H1 (cell line): ENCODE data around the gene FHIT. TPM values are rescaled to one million over a fixed set of nuclear protein-coding genes. Genes with fewer than 3 reads are reported as not detected.

Experiments
- CTCF ChIA-PET: fragments of 300-600 bp; sonication (Branson Sonifier 250); formaldehyde crosslinking; loops from one replicate; lab custom pipeline; 2021; ENCODE audit not compliant: partially characterized antibody; lab: Charles Lee
- POLR2A ChIA-PET: fragments of 300-600 bp; sonication (Branson Sonifier 250); formaldehyde crosslinking; loops from one replicate; lab custom pipeline; 2021; ENCODE audit warnings: inconsistent platforms; ENCODE audit not compliant: partially characterized antibody; lab: Charles Lee
- DNase-seq, 2 experiments: peaks; one replicate each; pipeline versions ENCODE4 v3.0.0 to v3.0.0-alpha.2; 2010 to 2022; ENCODE audit warnings: low spot score in 2 of 2, low read depth in 1 of 2, mixed read lengths in 1 of 2
- FAIRE-seq: peaks from 2 replicates; lab custom pipeline; 2011; peaks lifted over from hg19 to GRCh38; lab: Jason Lieb, UNC
- H2AFZ ChIP-seq: 2 replicates; pipeline ENCODE4 v1.8.1; 2012; ENCODE audit warnings: low read length, inconsistent platforms
- H2AK5ac ChIP-seq: 2 replicates; pipeline ENCODE4 v1.6.1; 2013; ENCODE audit warnings: low read depth, low read length
- H2BK120ac ChIP-seq: replicated peaks from 2 replicates; pipeline ENCODE3; 2013; ENCODE audit warnings: low read depth, low read length, inconsistent platforms
- H2BK12ac ChIP-seq: 2 replicates; pipeline ENCODE4 v1.6.1; 2013; ENCODE audit warnings: low read depth, low read length
- H2BK15ac ChIP-seq: 2 replicates; pipeline ENCODE4 v1.6.1; 2013; ENCODE audit warnings: low read length
- H2BK20ac ChIP-seq: 2 replicates; pipeline ENCODE4 v1.6.1; 2013; ENCODE audit warnings: low read length
- H2BK5ac ChIP-seq: 2 replicates; pipeline ENCODE4 v1.6.1; 2013; ENCODE audit warnings: low read depth, low read length
- H3K14ac ChIP-seq: 2 replicates; pipeline ENCODE4 v1.6.1; 2013; ENCODE audit warnings: inconsistent platforms; ENCODE audit not compliant: insufficient read length
- H3K18ac ChIP-seq: 2 replicates; pipeline ENCODE4 v1.6.1; 2013; ENCODE audit warnings: low read length; ENCODE audit errors: extremely low read depth
- H3K23ac ChIP-seq: 2 replicates; pipeline ENCODE4 v1.6.1; 2013; ENCODE audit warnings: inconsistent platforms; ENCODE audit not compliant: insufficient read length
- H3K23me2 ChIP-seq: 2 replicates; pipeline ENCODE4 v1.6.1; 2013; ENCODE audit warnings: low read depth, low read length
- H3K27ac ChIP-seq: 2 replicates; pipeline ENCODE4 v1.6.1; 2011; ENCODE audit warnings: low read depth, low read length, inconsistent platforms
- H3K27me3 ChIP-seq, 4 experiments: replicated peaks in 1 of 4; 1 replicate in 1 of 4; 2 replicates in 3 of 4; pipeline versions ENCODE4 v1.6.1 to v1.8.1; 2011 to 2013; ENCODE audit warnings: low read length in 3 of 4, mild to moderate bottlenecking in 3 of 4, inconsistent platforms in 2 of 4, mixed read lengths in 2 of 4, moderate library complexity in 1 of 4; ENCODE audit not compliant: control insufficient read depth in 3 of 4, insufficient read depth in 3 of 4; ENCODE audit errors: extremely low read depth in 1 of 4
- H3K36me3 ChIP-seq, 4 experiments: 2 replicates each; pipeline versions ENCODE4 v1.6.1 to v1.8.1; 2011 to 2013; ENCODE audit warnings: mild to moderate bottlenecking in 4 of 4, low read length in 3 of 4, moderate library complexity in 2 of 4, control low read depth in 1 of 4, inconsistent platforms in 1 of 4; ENCODE audit not compliant: insufficient read depth in 4 of 4, control insufficient read depth in 2 of 4
- H3K4ac ChIP-seq: replicated peaks from 2 replicates; pipeline ENCODE3; 2013; ENCODE audit warnings: low read length, low read depth, mixed read lengths, inconsistent platforms; ENCODE audit not compliant: insufficient read length
- H3K4me1 ChIP-seq, 4 experiments: replicated peaks in 1 of 4; 1 replicate in 1 of 4; 2 replicates in 3 of 4; pipeline versions ENCODE4 v1.6.1 to v1.8.1; 2011 to 2013; ENCODE audit warnings: low read length in 3 of 4, inconsistent platforms in 2 of 4, mixed read lengths in 1 of 4; ENCODE audit not compliant: insufficient read depth in 4 of 4, control insufficient read depth in 3 of 4
- H3K4me2 ChIP-seq, 2 experiments: 2 replicates each; pipeline versions ENCODE4 v1.6.1 to v1.8.1; 2011 to 2013; ENCODE audit warnings: low read depth in 2 of 2, low read length in 2 of 2, control low read depth in 1 of 2, inconsistent platforms in 1 of 2, mild to moderate bottlenecking in 1 of 2; ENCODE audit not compliant: insufficient read depth in 1 of 2
- H3K4me3 ChIP-seq, 4 experiments: fragments of 200-600, 300-600 bp in 1 of 4; sonication (generic), shearing (Covaris generic), sonication (Bioruptor Twin) in 1 of 4; 2 replicates each; pipeline versions ENCODE4 v1.5.1 to v1.8.1; 2011 to 2016; ENCODE audit warnings: low read length in 4 of 4, low read depth in 3 of 4, control low read depth in 2 of 4, inconsistent platforms in 2 of 4, mild to moderate bottlenecking in 2 of 4, mixed read lengths in 1 of 4, moderate library complexity in 1 of 4; ENCODE audit not compliant: insufficient read depth in 2 of 4; ENCODE audit errors: extremely low read depth in 1 of 4
- H3K56ac ChIP-seq: replicated peaks from 2 replicates; pipeline ENCODE3; 2013; ENCODE audit warnings: low read depth, mild to moderate bottlenecking, mixed read lengths, low read length, inconsistent platforms; ENCODE audit not compliant: insufficient read length
- H3K79me1 ChIP-seq: 2 replicates; pipeline ENCODE4 v1.6.1; 2013; ENCODE audit warnings: low read depth, low read length, control low read depth
- H3K79me2 ChIP-seq, 2 experiments: 2 replicates each; pipeline versions ENCODE4 v1.6.1 to v1.8.1; 2012 to 2013; ENCODE audit warnings: low read length in 2 of 2, mild to moderate bottlenecking in 2 of 2, inconsistent platforms in 1 of 2; ENCODE audit not compliant: insufficient read depth in 2 of 2, control insufficient read depth in 1 of 2
- H3K9ac ChIP-seq, 4 experiments: replicated peaks in 1 of 4; 1 replicate in 1 of 4; 2 replicates in 3 of 4; pipeline versions ENCODE4 v1.6.1 to v1.8.1; 2011 to 2013; ENCODE audit warnings: low read depth in 3 of 4, low read length in 3 of 4, control low read depth in 2 of 4, mild to moderate bottlenecking in 2 of 4, moderate library complexity in 2 of 4, inconsistent platforms in 1 of 4; ENCODE audit errors: extremely low read depth in 1 of 4
- H3K9me3 ChIP-seq, 2 experiments: 2 replicates each; pipeline versions ENCODE4 v1.6.1 to v1.8.1; 2012 to 2013; ENCODE audit warnings: mild to moderate bottlenecking in 2 of 2, moderate library complexity in 2 of 2, control low read depth in 1 of 2, inconsistent platforms in 1 of 2, low read depth in 1 of 2, low read length in 1 of 2, mixed read lengths in 1 of 2; ENCODE audit not compliant: insufficient read depth in 2 of 2
- H4K20me1 ChIP-seq, 2 experiments: replicated peaks in 1 of 2; 2 replicates each; pipeline versions ENCODE3 to v1.8.1; 2011 to 2013; ENCODE audit warnings: inconsistent platforms in 2 of 2, low read length in 2 of 2, mild to moderate bottlenecking in 1 of 2; ENCODE audit not compliant: insufficient read depth in 2 of 2, control insufficient read depth in 1 of 2
- H4K5ac ChIP-seq: 2 replicates; pipeline ENCODE4 v1.6.1; 2013; ENCODE audit warnings: low read length, low read depth, mixed read lengths, inconsistent platforms; ENCODE audit not compliant: insufficient read length
- H4K8ac ChIP-seq: 2 replicates; pipeline ENCODE4 v1.8.0; 2013; ENCODE audit warnings: mild to moderate bottlenecking, moderate library complexity, low read length, inconsistent platforms; ENCODE audit not compliant: insufficient read depth; ENCODE audit errors: extremely low read depth
- H4K91ac ChIP-seq: replicated peaks from 2 replicates; pipeline ENCODE3; 2013; ENCODE audit warnings: low read length, mixed read lengths, inconsistent platforms; ENCODE audit not compliant: insufficient read length
- CTBP2 ChIP-seq: IDR thresholded peaks from 2 replicates; pipeline ENCODE4 v1.7.0; 2011; ENCODE audit warnings: borderline replicate concordance, mild to moderate bottlenecking, moderate library complexity, mixed read lengths, low read length; ENCODE audit not compliant: insufficient read depth, insufficient read length
- HDAC6 ChIP-seq: IDR thresholded peaks from one replicate; pipeline ENCODE4 v1.7.1; 2012; ENCODE audit warnings: low read depth, mild to moderate bottlenecking, inconsistent platforms, low read length, moderate library complexity
- KDM4A ChIP-seq: IDR thresholded peaks from one replicate; pipeline ENCODE4 v1.7.1; 2012; ENCODE audit warnings: low read depth, mild to moderate bottlenecking, moderate library complexity, low read length, inconsistent platforms; ENCODE audit not compliant: severe bottlenecking
- NANOG ChIP-seq: IDR thresholded peaks from 2 replicates; pipeline ENCODE4 v1.6.1; 2011; ENCODE audit warnings: low read length, low read depth, mild to moderate bottlenecking, inconsistent platforms; ENCODE audit not compliant: insufficient read depth, poor library complexity, severe bottlenecking
- NRF1 ChIP-seq: IDR thresholded peaks from 2 replicates; pipeline ENCODE4 v1.6.1; 2011; ENCODE audit warnings: mild to moderate bottlenecking, low read depth, low read length, improper control_type of control experiment
- POLR2A ChIP-seq, 2 experiments: IDR thresholded peaks; 1 replicate in 1 of 2; 2 replicates in 1 of 2; pipeline ENCODE4 v1.6.1; 2011; ENCODE audit warnings: low read depth in 2 of 2, low read length in 2 of 2, mild to moderate bottlenecking in 2 of 2; ENCODE audit errors: control extremely low read depth in 1 of 2
- POU5F1 ChIP-seq: IDR thresholded peaks from 2 replicates; pipeline ENCODE4 v1.6.1; 2011; ENCODE audit warnings: low read depth, mild to moderate bottlenecking, low read length, moderate library complexity
- RNF2 ChIP-seq: fragments of 200-900, 300-1000 bp; sonication (generic); IDR thresholded peaks from 2 replicates; pipeline ENCODE4 v1.7.1; 2016; ENCODE audit warnings: borderline replicate concordance, low read depth, mild to moderate bottlenecking, antibody characterized with exemption, low read length; ENCODE audit not compliant: poor library complexity, severe bottlenecking; ENCODE audit errors: missing control alignments
- SRF ChIP-seq: IDR thresholded peaks from 2 replicates; pipeline ENCODE4 v1.6.1; 2011; ENCODE audit warnings: mild to moderate bottlenecking, low read depth, low read length, moderate library complexity
- YY1 ChIP-seq: IDR thresholded peaks from 2 replicates; pipeline ENCODE4 v1.6.1; 2011; ENCODE audit warnings: low read depth, mild to moderate bottlenecking, low read length
- WGBS, 2 experiments: shearing (Covaris generic) in 1 of 2; methylation state at CpG; one replicate each; pipeline versions ENCODE4 v1.1.6 to v1.1.7; 2013 to 2015; ENCODE audit warnings: low lambda C conversion rate in 2 of 2, mixed read lengths in 2 of 2, inconsistent platforms in 1 of 2, low coverage in 1 of 2, missing lambda C conversion rate in 1 of 2; ENCODE audit not compliant: insufficient replicate concordance in 2 of 2, insufficient coverage in 1 of 2, insufficient read length in 1 of 2; ENCODE audit errors: extremely low coverage in 1 of 2, missing lambda C conversion rate in 1 of 2; 5-methylcytosine and 5-hydroxymethylcytosine counted together
- polyA plus RNA-seq, 7 experiments: library from polyadenylated mRNA; depleted of rRNA in 3 of 7; stranded (reverse) in 5 of 7; unstranded in 2 of 7; fragments of >200 nt in 5 of 7; fragments of 200-250 nt in 2 of 7; gene quantifications; 1 replicate in 5 of 7; 2 replicates in 1 of 7; 4 replicates in 1 of 7; pipeline versions ENCODE4 v1.2.1 to v1.2.3, GENCODE V29; 2011 to 2013; ENCODE audit warnings: missing spikeins in 2 of 7, mixed read lengths in 2 of 7
- total RNA-seq: library from RNA; stranded (reverse); fragmentation: NEBNext Ultra II Directional; extraction: Animal tissue kit (Norgen Biotek cat#: 25700); gene quantifications from 2 replicates; pipeline ENCODE4 v1.2.1, GENCODE V29; 2021

The FHIT gene
- total and polyA plus RNA-seq, 2 of the 8 experiments (the other 6 are each of a cell fraction or from before 2014, with no cell fraction given): 1.2 to 3.2 TPM

DNA sequence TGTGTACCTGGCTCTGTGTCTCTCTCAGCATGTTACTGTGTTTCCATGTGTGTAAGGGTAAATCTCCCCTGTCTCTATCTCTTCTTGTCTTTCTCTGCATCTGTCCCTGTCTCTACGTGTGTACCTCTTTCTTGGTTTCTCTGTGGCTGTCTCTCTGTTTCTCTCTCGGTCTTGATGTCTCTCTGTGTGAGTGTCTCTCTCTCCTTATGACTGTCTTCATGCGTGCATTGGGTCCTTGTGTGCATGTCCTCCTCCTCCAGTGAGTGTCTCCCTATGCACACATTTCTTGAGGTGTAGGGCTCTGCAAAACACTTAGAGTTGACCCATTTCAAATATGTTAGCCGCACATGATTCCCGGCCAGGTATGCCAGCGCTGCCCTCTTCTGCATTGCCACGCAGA, 1298.1 kb downstream of the FHIT start:
- H2BK120ac ChIP-seq: no peak overlapping the region
- H3K18ac ChIP-seq: no peak overlapping the region
- H2BK15ac ChIP-seq: no peak overlapping the region
- H3K56ac ChIP-seq: no peak overlapping the region
- no peaks in the 10 kb centered on the region for H3K79me2 ChIP-seq
- H3K4ac ChIP-seq: peak overlapping the region; percentile 53
- no peak overlapping the region for H3K14ac ChIP-seq
- 0 out of 2 replicates have a peak, but pooled peaks cover 2% of the 10 kb centered on the region for H3K23me2 ChIP-seq
- H3K27ac ChIP-seq: no peak overlapping the region
- H3K4me1 ChIP-seq: no peaks in the 10 kb centered on the region
- no peak overlapping the region for H3K4me3 ChIP-seq
- no peaks in the 10 kb centered on the region for H3K79me1 ChIP-seq
- no peak overlapping the region for H3K23ac ChIP-seq
- no peak overlapping the region; the same call in 1 of the 2 replicates for H4K8ac ChIP-seq
- DNase-seq (no peak), FAIRE-seq (no peak)
- WGBS, 2 experiments: 97% methylated on average over 7 of the region's 7 CpGs; no CpG with 5 or more reads in 1 of the 2 experiments
- H2BK12ac ChIP-seq: no peak overlapping the region
- H3K9me3 ChIP-seq: no peaks in the 10 kb centered on the region
- H4K20me1 ChIP-seq: no peaks in the 10 kb centered on the region
- H3K36me3 ChIP-seq: no peaks in the 10 kb centered on the region
- H3K9ac ChIP-seq: no peak overlapping the region
- ChIA-PET POLR2A (no interaction called here), CTCF (no interaction called here)
- H3K27me3 ChIP-seq: no peaks in the 10 kb centered on the region
- no peak overlapping the region for H2BK5ac ChIP-seq
- H4K5ac ChIP-seq: no peak overlapping the region
- H2BK20ac ChIP-seq: no peak overlapping the region
- H2AFZ ChIP-seq: no peak overlapping the region
- H4K91ac ChIP-seq: no peak overlapping the region
- H2AK5ac ChIP-seq: no peak overlapping the region
- no peak for TF ChIP-seq RNF2
- TF ChIP-seq YY1: no peak
- TF ChIP-seq POLR2A (IDR thresholded peaks at IDR 0.05; ENCODE audit: control extremely low read depth in 1 of 2, low read depth in 2 of 2, low read length in 2 of 2): no peak
- no peak for TF ChIP-seq POU5F1
- TF ChIP-seq NANOG: no peak
- TF ChIP-seq NRF1: no peak
- no peak for TF ChIP-seq HDAC6
- TF ChIP-seq KDM4A: no peak
- TF ChIP-seq CTBP2: no peak
- no peak for TF ChIP-seq SRF
- H3K4me2 ChIP-seq: no peak overlapping the region
